H7 (cell line): ENCODE results near the gene BCAT1. TPM values are rescaled to one million over a fixed set of nuclear protein-coding genes. Genes with fewer than 3 reads are reported as not detected.
A peak's percentile ranks its signal among the peaks of the same experiment; 100 is the strongest.

Experiments used
- DNase-seq: peaks from one replicate; pipeline ENCODE4 v3.0.0; 2012
- H3K27me3 ChIP-seq: 2 replicates; pipeline ENCODE4 v1.6.0; 2011; ENCODE audit warnings: mild to moderate bottlenecking, low read length; ENCODE audit not compliant: control insufficient read depth, insufficient read depth
- H3K36me3 ChIP-seq: replicated peaks from 2 replicates; pipeline ENCODE4 v1.5.1; 2011; ENCODE audit warnings: low read length; ENCODE audit not compliant: control insufficient read depth, insufficient read depth
- H3K4me3 ChIP-seq: 2 replicates; pipeline ENCODE4 v1.5.1; 2011; ENCODE audit warnings: low read depth, mild to moderate bottlenecking, control low read depth, low read length, moderate library complexity; ENCODE audit not compliant: insufficient read depth
- total RNA-seq: library from RNA; depleted of rRNA; stranded (reverse); fragments of >200 nt; shearing (Covaris generic); gene quantifications from 2 replicates; pipeline ENCODE4 v1.2.3, GENCODE V29; 2014

The BCAT1 gene
- total RNA-seq, 1 experiment from 2014 or later: 150 TPM

DNA sequence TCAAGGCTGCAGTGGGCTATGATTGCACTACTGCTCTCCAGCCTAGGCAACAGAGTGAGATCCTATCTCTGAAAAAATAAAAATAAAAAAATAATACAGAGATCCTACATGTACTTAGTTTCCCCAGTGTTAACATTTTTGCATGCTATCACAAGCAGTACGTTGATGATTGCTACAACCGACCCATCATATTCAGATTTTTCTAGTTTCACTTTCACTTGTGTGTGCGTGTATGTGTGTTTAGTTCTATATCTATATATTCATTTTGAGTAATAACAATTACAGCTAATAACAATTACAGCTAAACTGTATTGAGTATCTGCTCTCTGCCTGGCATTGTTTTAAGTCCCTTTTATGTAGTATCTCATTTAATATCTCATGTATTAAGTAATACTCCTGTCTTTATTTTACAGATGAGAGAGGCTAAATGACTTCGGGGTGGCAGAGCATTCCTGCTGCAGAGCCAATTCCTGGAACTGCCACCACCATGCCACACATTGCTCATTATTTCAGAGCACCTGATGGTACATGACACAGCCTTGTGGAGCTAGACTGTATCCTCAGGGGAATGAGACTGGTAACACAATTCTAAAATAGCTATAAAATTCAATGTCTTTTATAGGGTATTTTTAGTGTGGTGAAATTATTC lies 153.1 kb downstream of the BCAT1 start:
- Histone ChIP-seq H3K27me3 (no peaks in the 10 kb centered on the region), H3K4me3 (no peak overlapping the region), H3K36me3 (no peaks in the 10 kb centered on the region)
- no peak for DNase-seq

- H3K27me3 ChIP-seq: no peaks in the 10 kb centered on the region
Observed at GRCh38 chr12:24791622-24792021, 157.3 kb downstream of the BCAT1 start.

DNA sequence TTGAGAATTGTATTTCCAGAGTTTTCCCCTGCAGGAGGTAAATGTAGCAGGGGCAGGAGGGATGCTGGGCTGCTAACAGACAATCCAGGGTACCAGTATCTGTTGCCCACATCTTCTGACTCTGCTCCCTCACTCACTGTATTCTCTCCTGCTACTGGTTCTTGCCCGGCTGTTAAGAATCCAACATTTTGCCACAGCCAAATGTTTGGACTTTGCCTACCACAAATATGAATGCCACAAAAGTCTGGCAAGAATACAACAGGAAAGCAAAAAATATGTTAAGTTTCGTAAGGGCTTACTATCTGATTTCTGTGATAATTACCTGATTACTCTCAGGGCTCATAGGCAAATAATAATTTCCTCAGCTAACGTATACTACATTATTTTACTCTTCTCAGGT lies 160.0 kb downstream of the BCAT1 start:
- Histone ChIP-seq H3K36me3 (no peaks in the 10 kb centered on the region), H3K27me3 (no peaks in the 10 kb centered on the region), H3K4me3 (no peak overlapping the region)
- DNase-seq: no peak

More at GRCh38 chr12:24791622-24792021, 157.3 kb downstream of the BCAT1 start:
- Histone ChIP-seq H3K4me3 (no peak overlapping the region), H3K36me3 (no peaks in the 10 kb centered on the region)
- DNase-seq: no peak

- no peak for DNase-seq
- Histone ChIP-seq H3K4me3 (no peak overlapping the region), H3K27me3 (no peaks in the 10 kb centered on the region), H3K36me3 (no peaks in the 10 kb centered on the region)
Observed at GRCh38 chr12:24780697-24781368, 168.1 kb downstream of the BCAT1 start.

DNA sequence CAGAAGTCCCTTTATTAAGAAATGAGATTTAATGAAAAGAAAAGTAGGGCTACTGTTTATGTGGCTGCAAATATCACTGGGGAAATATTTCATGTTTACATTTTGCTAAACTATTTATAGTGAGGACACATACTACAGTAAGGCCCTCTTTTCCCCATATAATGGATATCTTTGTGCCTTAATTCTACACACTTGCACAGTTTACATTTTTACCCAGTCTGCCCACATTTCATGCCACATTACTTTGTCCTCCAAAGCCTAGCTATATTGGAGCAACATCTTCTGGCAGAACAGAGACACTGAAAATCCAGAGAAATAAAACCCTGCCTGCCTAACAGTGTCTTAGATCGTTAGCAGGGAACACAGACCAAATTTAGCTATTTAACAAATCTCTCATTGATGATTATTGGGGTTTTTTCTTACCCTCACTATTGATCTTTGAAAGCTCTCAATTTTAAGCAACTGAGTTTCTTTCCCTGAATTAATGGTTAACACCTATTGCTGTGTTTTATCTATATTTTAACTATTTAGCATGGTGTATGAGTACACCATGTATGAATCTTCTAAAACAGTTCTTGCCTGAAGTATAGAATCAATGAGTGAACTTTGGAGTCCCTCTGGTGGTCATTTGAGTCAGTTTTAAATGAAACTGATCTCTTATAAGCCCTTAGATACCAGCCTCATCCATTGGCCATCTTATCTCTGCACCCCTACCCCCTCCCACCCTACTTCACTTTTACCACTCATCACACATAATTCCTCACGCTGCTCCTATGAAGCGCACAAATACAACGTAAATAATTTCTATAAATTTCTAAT lies 170.2 kb downstream of the BCAT1 start:
- H3K4me3 ChIP-seq: no peak overlapping the region
- no peaks in the 10 kb centered on the region for H3K27me3 ChIP-seq
- DNase-seq: peak; percentile 26
- H3K36me3 ChIP-seq: no peaks in the 10 kb centered on the region

DNA sequence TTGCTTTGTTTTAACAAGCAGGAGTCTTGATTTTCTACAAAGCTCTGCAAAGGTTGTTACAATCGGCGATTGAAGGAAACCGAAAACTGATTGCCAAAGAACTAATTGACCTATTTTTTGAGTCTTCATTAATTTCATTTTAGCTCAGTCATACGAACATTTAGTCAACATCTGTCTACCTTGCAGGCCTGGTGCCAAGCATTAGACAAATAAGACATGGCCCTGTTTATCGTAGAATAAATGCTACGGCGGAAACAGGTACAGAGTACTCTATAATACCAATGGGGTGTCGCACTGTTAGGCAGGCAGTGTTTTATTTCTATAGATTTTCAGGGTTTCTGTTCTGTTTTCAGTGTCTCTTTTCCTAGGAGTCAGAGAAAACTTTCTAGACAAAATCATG lies 171.5 kb downstream of the BCAT1 start:
- Histone ChIP-seq H3K36me3 (no peaks in the 10 kb centered on the region), H3K4me3 (no peak overlapping the region), H3K27me3 (no peaks in the 10 kb centered on the region)
- no peak for DNase-seq

GRCh38 chr12:24776861-24777260 lies 172.0 kb downstream of the BCAT1 start:
- Histone ChIP-seq H3K36me3 (no peaks in the 10 kb centered on the region), H3K27me3 (no peaks in the 10 kb centered on the region), H3K4me3 (no peak overlapping the region)
- DNase-seq: no peak

DNA sequence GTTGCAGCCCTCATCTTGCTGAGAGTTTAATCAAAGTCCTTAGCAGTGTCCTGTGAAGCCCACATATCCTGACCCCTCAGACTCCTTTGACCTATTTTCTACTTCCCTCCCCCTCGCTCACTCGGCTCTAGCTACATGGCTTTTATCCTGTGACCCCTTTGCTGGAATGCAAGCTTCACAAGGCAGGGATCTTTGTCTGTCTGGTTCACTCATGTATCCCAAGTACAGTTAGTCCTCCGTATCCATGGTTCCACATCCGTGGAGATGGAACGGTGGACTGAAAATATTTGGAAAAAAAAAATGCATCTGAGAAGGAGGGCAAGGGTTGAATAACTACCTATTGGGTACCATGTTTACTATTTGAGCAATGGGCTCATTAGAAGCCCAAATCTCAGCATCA lies 173.8 kb downstream of the BCAT1 start:
- H3K27me3 ChIP-seq: no peaks in the 10 kb centered on the region
- no peak overlapping the region for H3K4me3 ChIP-seq
- no peaks in the 10 kb centered on the region for H3K36me3 ChIP-seq
- no peak for DNase-seq

- no peak overlapping the region for H3K4me3 ChIP-seq
- no peak for DNase-seq
- H3K36me3 ChIP-seq: no peaks in the 10 kb centered on the region
- no peaks in the 10 kb centered on the region for H3K27me3 ChIP-seq
Observed at GRCh38 chr12:24773996-24774395, 174.9 kb downstream of the BCAT1 start.

DNA sequence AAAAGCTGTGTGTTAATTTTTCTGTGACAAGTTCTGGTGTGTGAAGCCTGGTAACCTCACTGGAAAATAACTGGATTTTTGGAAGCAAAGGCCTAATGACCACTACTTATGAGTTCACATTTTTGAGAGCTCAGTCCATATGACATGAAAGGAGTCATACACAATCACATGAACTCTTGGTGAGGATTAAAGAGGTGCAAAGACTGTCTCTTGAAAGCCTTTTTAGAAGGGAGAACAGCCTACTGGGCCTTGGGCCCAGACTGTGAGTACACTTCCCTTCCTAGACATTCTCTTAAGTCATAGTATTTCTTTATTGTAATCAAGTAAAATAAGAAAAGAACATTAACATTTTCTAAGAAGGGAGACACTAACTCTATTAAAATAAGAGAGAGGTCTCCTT lies 176.1 kb downstream of the BCAT1 start:
- H3K4me3 ChIP-seq: no peak overlapping the region
- no peaks in the 10 kb centered on the region for H3K36me3 ChIP-seq
- no peak for DNase-seq
- H3K27me3 ChIP-seq: no peaks in the 10 kb centered on the region

GRCh38 chr12:24770821-24771220 lies 178.1 kb downstream of the BCAT1 start:
- no peak overlapping the region for H3K4me3 ChIP-seq
- DNase-seq: no peak
- H3K36me3 ChIP-seq: no peaks in the 10 kb centered on the region
- H3K27me3 ChIP-seq: no peaks in the 10 kb centered on the region

GRCh38 chr12:24770334-24770733 lies 178.6 kb downstream of the BCAT1 start:
- no peak for DNase-seq
- Histone ChIP-seq H3K4me3 (no peak overlapping the region), H3K27me3 (no peaks in the 10 kb centered on the region), H3K36me3 (no peaks in the 10 kb centered on the region)

DNA sequence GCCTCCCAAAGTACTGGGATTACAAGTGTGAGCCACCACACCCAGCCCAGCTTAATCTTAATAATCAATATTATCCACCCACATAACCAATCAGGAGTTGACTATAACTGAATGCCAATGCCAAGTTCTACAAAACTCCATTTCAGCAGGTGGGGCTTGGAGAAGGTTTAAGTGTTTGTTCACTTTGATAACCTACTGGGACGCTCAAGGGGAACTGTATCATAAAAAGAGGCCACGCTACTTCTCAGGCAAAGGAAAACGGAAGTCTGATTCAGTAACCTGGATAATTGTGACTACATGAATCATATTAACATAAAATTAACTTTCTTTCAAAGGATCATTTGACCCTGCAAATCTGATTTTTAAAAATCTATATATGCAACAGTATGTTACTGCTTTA lies 179.2 kb downstream of the BCAT1 start:
- Histone ChIP-seq H3K27me3 (no peaks in the 10 kb centered on the region), H3K36me3 (no peaks in the 10 kb centered on the region), H3K4me3 (no peak overlapping the region)
- no peak for DNase-seq

DNA sequence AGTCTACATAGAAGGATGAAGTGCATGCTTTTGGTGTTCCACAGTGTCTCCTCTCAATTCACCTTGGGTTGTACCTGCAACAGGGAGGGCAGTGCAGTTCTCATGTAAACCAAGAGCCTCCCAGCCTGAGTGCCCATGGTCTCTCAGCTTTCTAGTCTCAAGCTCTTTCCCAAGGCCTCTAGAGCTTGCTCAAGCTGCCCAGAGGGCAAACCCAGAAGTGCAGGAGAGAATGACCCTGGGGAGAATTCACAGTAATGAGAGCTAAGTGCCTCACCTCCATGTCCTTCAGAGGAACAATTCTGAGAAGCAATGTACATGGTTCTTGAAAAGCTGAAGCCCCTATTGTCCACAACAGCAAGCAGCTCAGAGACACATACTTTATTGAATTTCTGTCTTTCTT lies 180.5 kb downstream of the BCAT1 start:
- no peak for DNase-seq
- no peaks in the 10 kb centered on the region for H3K27me3 ChIP-seq
- no peaks in the 10 kb centered on the region for H3K36me3 ChIP-seq
- H3K4me3 ChIP-seq: no peak overlapping the region

GRCh38 chr12:24767016-24767415 lies 181.9 kb downstream of the BCAT1 start:
- Histone ChIP-seq H3K4me3 (no peak overlapping the region), H3K27me3 (no peaks in the 10 kb centered on the region), H3K36me3 (no peaks in the 10 kb centered on the region)
- DNase-seq: no peak
